Measurements from ENCODE around the gene FRRS1.
"Not testable (repeated sequence)": the region's sequence is repeated elsewhere in the genome, so short reads cannot be mapped to it uniquely, and the experiment has no call there.

Gene FRRS1

DNA sequence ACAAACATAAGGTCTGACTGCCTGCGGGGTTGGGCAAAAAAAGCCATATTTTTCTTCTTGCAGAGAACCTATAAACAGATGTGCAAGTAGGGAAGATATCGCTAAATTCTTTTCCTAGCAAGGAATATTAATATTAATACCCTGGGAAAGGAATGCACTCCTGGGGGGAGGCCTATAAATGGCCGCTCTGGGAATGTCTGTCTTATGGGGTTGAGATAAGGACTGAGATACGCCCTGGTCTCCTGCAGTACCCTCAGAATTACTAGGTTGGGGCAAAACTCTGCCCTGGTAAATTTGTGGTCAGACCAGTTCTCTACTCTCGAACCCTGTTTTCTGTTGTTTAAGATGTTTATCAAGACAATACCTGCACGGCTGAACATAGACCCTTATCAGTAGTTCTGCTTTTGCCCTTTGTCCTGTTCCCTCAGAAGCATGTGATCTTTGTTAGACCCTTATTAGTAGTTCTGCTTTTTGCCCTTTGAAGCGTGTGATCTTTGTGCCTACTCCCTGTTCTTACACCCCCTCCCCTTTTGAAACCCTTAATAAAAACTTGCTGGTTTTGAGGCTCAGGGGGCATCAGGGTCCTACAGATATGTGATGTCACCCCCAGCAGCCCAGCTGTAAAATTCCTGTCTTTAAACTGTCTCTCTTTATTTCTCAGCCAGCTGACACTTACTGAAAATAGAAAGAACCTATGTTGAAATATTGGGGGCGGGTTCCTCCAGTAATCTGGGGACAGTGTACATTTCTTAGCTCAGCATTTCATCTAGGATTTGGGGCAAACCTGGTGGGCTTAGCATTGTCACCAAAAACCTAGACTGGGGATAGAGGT, 7.5 kb downstream of the FRRS1 start:
- H3K36me3 ChIP-seq (ENCODE audit: insufficient read depth, low read length); H3K27me3 ChIP-seq (ENCODE audit: insufficient read depth, low read length); H2AFZ ChIP-seq (ENCODE audit: low read depth, low read length); H3K9me3 ChIP-seq (ENCODE audit: low read length); H3K4me3 ChIP-seq (ENCODE audit: low read length): not testable (repeated sequence)
- peaks cover 11% of the 10 kb centered on the region for H3K4me1 ChIP-seq (ENCODE audit: insufficient read depth, low read length)

DNA sequence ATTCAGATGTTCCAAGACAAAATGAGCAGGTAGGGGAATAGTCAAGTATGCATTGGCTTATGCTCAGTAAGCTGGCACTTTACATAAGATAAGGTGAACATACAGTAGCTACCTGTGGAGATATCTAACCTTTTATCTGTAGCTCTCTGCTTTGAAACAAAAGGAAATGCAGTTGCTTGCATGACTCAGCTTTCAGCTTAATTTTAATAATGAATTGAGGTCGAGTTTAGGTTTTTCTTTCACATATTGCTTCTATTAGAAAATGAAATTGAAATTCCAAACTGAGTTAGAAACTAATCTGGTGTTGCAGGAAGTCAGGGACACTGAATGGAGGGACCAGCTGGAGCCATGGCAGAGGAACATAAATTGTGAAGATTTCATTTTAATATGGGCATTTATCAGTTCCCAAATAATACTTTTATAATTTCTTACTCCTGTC, 8.3 kb downstream of the FRRS1 start:
- H2AFZ ChIP-seq (ENCODE audit: low read depth, low read length), result no peak overlapping the region
- H3K4me3 ChIP-seq (ENCODE audit: low read length), result no peak overlapping the region
- H3K36me3 ChIP-seq (ENCODE audit: insufficient read depth, low read length), result no peaks in the 10 kb centered on the region
- H3K27me3 ChIP-seq (ENCODE audit: insufficient read depth, low read length), result no peaks in the 10 kb centered on the region
- peaks cover 11% of the 10 kb centered on the region for H3K4me1 ChIP-seq (ENCODE audit: insufficient read depth, low read length)
- H3K9me3 ChIP-seq (ENCODE audit: low read length), result peaks cover 1% of the 10 kb centered on the region

DNA sequence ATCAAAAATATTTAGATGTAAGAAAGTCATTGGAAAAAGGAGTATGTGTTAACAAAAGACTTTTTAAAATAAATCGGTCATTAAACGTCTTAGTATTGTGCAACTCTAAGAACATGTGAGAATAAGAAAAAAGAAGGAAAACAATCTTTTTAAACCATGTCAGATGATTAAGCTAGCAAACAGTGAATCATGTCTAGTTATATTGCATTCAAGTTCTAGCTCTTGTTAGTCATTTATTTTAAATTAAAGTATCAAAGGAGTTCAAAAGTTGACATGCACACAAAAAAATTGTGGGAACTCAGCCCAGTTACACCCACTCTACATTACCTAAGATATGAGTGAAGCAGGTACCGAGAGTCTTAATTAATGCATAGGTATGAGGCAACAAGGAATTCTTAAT, 9.8 kb downstream of the FRRS1 start:
- Histone ChIP-seq H3K9me3 (ENCODE audit: low read length) (peaks cover 1% of the 10 kb centered on the region), H3K27me3 (ENCODE audit: insufficient read depth, low read length) (no peaks in the 10 kb centered on the region), H3K4me3 (ENCODE audit: low read length) (no peak overlapping the region), H3K4me1 (ENCODE audit: insufficient read depth, low read length) (no peaks in the 10 kb centered on the region), H2AFZ (ENCODE audit: low read depth, low read length) (no peak overlapping the region), H3K36me3 (ENCODE audit: insufficient read depth, low read length) (no peaks in the 10 kb centered on the region)

DNA sequence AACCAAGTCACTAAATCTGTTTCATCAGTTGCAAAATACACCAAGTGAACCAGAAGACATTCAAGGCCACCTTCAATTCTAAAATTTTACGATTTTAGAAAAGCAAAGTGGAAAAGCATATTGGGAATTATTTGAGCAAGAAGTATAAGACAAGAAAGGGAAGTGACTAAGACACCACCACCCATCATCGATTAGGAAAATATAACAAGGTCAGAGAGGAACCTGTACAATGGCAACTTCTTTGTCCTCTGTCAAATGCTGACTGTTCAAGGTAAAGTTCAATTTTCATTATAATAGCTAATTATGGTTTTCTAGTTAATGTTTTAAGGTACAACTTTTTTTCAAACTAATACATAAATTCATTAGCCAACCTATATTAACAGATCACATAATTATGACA, 10.8 kb downstream of the FRRS1 start:
- Histone ChIP-seq H2AFZ (ENCODE audit: low read depth, low read length) (no peak overlapping the region), H3K4me1 (ENCODE audit: insufficient read depth, low read length) (no peaks in the 10 kb centered on the region), H3K9me3 (ENCODE audit: low read length) (peaks cover 1% of the 10 kb centered on the region), H3K36me3 (ENCODE audit: insufficient read depth, low read length) (no peaks in the 10 kb centered on the region), H3K27me3 (ENCODE audit: insufficient read depth, low read length) (no peaks in the 10 kb centered on the region), H3K4me3 (ENCODE audit: low read length) (no peak overlapping the region)

- Histone ChIP-seq H3K4me1 (ENCODE audit: insufficient read depth, low read length) (no peaks in the 10 kb centered on the region), H3K36me3 (ENCODE audit: insufficient read depth, low read length) (no peaks in the 10 kb centered on the region), H3K27me3 (ENCODE audit: insufficient read depth, low read length) (no peaks in the 10 kb centered on the region), H3K9me3 (ENCODE audit: low read length) (peaks cover 1% of the 10 kb centered on the region), H3K4me3 (ENCODE audit: low read length) (no peak overlapping the region), H2AFZ (ENCODE audit: low read depth, low read length) (no peak overlapping the region)
Measured at GRCh38 chr1:99754697-99755096, 11.7 kb downstream of the FRRS1 start.

GRCh38 chr1:99754055-99754626, 12.3 kb downstream of the FRRS1 start:
- Histone ChIP-seq H3K4me1 (ENCODE audit: insufficient read depth, low read length) (no peaks in the 10 kb centered on the region), H3K36me3 (ENCODE audit: insufficient read depth, low read length) (no peaks in the 10 kb centered on the region), H3K27me3 (ENCODE audit: insufficient read depth, low read length) (no peaks in the 10 kb centered on the region), H3K4me3 (ENCODE audit: low read length) (no peak overlapping the region), H3K9me3 (ENCODE audit: low read length) (peaks cover 1% of the 10 kb centered on the region), H2AFZ (ENCODE audit: low read depth, low read length) (no peak overlapping the region)

DNA sequence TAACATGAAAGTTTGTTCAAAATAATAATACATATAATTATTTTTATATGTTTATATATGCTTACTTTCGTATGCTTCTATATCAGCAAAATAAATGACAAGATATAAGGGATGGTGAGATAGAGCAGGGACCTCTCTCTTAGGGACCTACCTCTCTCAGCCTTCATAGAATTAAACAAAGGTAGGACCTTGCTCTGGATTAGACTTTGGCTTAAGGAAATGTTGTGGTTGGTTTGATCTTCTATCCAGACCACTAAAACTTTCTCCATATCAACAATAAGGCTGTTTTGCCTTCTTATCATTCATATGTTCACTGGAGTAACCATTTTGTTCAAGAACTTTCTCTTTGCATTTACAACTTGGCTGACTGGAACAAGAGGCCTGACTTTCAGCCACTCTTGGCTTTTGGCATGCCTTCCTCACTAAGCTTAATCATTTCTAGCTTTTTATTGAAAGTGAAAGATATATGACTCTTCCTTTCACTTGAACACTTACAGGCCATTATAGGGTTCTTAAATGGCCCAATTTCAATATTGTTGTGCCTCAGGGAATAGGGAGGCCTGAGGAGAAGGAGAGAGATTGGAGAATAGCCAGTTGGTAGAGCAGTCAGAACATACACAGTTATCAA, 14.4 kb downstream of the FRRS1 start:
- Histone ChIP-seq H3K4me3 (ENCODE audit: low read length) (no peak overlapping the region), H3K36me3 (ENCODE audit: insufficient read depth, low read length) (no peaks in the 10 kb centered on the region), H3K4me1 (ENCODE audit: insufficient read depth, low read length) (no peaks in the 10 kb centered on the region), H3K27me3 (ENCODE audit: insufficient read depth, low read length) (no peaks in the 10 kb centered on the region), H3K9me3 (ENCODE audit: low read length) (peaks cover 1% of the 10 kb centered on the region), H2AFZ (ENCODE audit: low read depth, low read length) (no peak overlapping the region)

DNA sequence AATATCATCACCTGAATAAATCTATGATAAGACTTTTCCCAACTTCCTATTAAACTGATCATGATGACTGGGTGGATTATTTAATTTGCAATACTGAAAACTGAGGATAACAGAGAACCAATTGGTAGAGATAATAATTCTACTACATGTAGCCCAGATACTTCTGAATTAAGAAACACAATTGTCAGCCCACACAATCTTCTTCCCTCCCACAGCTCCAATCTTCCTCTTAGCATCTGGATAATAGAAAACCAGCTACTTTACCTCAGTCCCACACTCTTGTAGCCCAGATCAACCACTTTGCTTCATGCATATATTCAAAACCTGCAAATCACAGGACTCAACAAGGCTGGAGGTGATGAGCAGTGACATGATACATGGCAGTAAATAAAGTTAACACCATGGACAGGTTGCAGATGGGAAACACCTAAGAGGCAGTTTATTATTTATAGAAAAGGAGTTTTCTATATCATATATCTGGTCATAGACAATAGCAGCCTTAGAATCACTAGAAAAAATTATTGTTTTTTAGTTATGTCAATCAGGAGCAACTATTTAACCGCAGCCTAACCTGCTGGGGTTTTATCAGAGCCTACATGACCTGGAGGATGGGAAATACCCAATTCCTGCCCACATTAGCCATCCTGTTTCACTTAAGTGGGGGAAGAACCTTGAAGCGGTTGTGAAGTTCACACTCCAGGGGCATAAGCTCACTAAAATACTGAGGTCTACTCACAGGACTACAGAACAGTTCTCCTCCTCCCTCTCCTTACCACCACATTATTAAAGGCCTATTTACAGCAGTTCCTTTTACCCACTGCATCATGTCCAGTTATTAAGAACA, 16.7 kb downstream of the FRRS1 start:
- H3K4me3 ChIP-seq (ENCODE audit: low read length), result no peak overlapping the region
- H3K36me3 ChIP-seq (ENCODE audit: insufficient read depth, low read length), result peaks cover 9% of the 10 kb centered on the region
- peaks cover 6% of the 10 kb centered on the region for H3K9me3 ChIP-seq (ENCODE audit: low read length)
- H3K4me1 ChIP-seq (ENCODE audit: insufficient read depth, low read length), result no peaks in the 10 kb centered on the region
- no peaks in the 10 kb centered on the region for H3K27me3 ChIP-seq (ENCODE audit: insufficient read depth, low read length)
- H2AFZ ChIP-seq (ENCODE audit: low read depth, low read length), result no peak overlapping the region

DNA sequence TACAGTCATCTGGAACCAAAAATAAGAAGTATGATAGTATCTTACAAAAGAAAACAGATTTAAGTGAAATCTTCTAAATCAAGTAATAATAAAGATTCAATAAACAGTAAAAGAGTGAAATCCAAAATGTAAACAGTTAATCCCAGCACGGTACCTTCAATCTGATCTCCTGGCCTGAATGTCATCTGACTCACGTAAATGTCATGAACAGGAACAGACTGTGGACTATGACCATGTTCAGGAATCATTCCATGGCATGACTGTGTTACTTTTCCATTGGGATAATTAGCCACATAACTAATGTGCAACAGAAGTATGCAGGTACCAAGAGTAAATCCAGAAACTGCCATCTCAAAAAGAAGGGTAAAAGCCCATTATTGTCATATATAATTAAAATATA, 18.0 kb downstream of the FRRS1 start:
- Histone ChIP-seq H2AFZ (ENCODE audit: low read depth, low read length) (no peak overlapping the region), H3K4me3 (ENCODE audit: low read length) (no peak overlapping the region), H3K4me1 (ENCODE audit: insufficient read depth, low read length) (no peaks in the 10 kb centered on the region), H3K9me3 (ENCODE audit: low read length) (peaks cover 4% of the 10 kb centered on the region), H3K36me3 (ENCODE audit: insufficient read depth, low read length) (peaks cover 12% of the 10 kb centered on the region), H3K27me3 (ENCODE audit: insufficient read depth, low read length) (no peaks in the 10 kb centered on the region)

GRCh38 chr1:99745684-99746083, 20.8 kb downstream of the FRRS1 start:
- H2AFZ ChIP-seq (ENCODE audit: low read depth, low read length), result no peak overlapping the region
- no peaks in the 10 kb centered on the region for H3K27me3 ChIP-seq (ENCODE audit: insufficient read depth, low read length)

DNA sequence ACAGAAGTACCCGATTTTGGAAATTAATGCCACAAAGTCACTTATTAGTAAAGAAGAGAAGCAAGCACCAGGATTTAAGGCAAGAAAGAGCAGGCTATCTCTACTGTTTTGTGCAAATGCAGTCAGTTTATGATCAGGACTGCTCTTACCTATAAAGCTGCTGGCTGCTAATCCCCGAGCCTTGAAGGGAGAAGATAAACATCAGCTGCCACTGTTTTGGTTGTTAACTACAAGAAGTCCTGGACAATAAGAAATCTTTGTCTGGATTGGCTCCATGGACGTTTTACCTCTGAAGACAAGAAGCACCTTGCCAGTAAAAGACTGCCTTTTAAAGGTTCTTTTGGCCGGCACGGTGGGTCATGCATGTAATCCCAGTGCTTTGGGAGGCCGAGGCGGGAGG, 21.4 kb downstream of the FRRS1 start:
- H2AFZ ChIP-seq (ENCODE audit: low read depth, low read length), result no peak overlapping the region
- peaks cover 24% of the 10 kb centered on the region for H3K36me3 ChIP-seq (ENCODE audit: insufficient read depth, low read length)
- H3K27me3 ChIP-seq (ENCODE audit: insufficient read depth, low read length), result no peaks in the 10 kb centered on the region
- H3K4me1 ChIP-seq (ENCODE audit: insufficient read depth, low read length), result no peaks in the 10 kb centered on the region
- no peak overlapping the region for H3K4me3 ChIP-seq (ENCODE audit: low read length)
- peaks cover 6% of the 10 kb centered on the region for H3K9me3 ChIP-seq (ENCODE audit: low read length)

More at GRCh38 chr1:99745684-99746083, 20.8 kb downstream of the FRRS1 start:
- Histone ChIP-seq H3K4me3 (ENCODE audit: low read length) (no peak overlapping the region), H3K4me1 (ENCODE audit: insufficient read depth, low read length) (no peaks in the 10 kb centered on the region), H3K9me3 (ENCODE audit: low read length) (peaks cover 4% of the 10 kb centered on the region), H3K36me3 (ENCODE audit: insufficient read depth, low read length) (peaks cover 18% of the 10 kb centered on the region)

- Histone ChIP-seq H3K4me3 (ENCODE audit: low read length) (no peak overlapping the region), H3K27me3 (ENCODE audit: insufficient read depth, low read length) (no peaks in the 10 kb centered on the region), H2AFZ (ENCODE audit: low read depth, low read length) (no peak overlapping the region), H3K4me1 (ENCODE audit: insufficient read depth, low read length) (no peaks in the 10 kb centered on the region), H3K9me3 (ENCODE audit: low read length) (peaks cover 2% of the 10 kb centered on the region), H3K36me3 (ENCODE audit: insufficient read depth, low read length) (peaks cover 37% of the 10 kb centered on the region)
Measured at GRCh38 chr1:99740141-99740540, 26.3 kb downstream of the FRRS1 start.
